HEK293 (cell line): ENCODE measurements around the gene PTPRR.

Source experiments
- CTCF ChIP-seq: fragments of 450-650 bp; formaldehyde crosslinking; IDR thresholded peaks from 2 replicates; pipeline ENCODE4 v1.5.1; 2016; ENCODE audit warnings: missing biosample characterization, missing genetic modification characterization
- INSM2 ChIP-seq: fragments of 450-650 bp; formaldehyde crosslinking; IDR thresholded peaks from 2 replicates; pipeline ENCODE4 v1.5.1; 2016; ENCODE audit warnings: missing biosample characterization, missing genetic modification characterization
- ZNF701 ChIP-seq: fragments of 450-650 bp; formaldehyde crosslinking; IDR thresholded peaks from 2 replicates; pipeline ENCODE4 v1.5.1; 2016; ENCODE audit warnings: missing biosample characterization, missing genetic modification characterization

GRCh38 chr12:70795608-70796007 lies 124.9 kb downstream of the PTPRR start:
- TF ChIP-seq CTCF (tag by site-specific recombination): no peak
- TF ChIP-seq ZNF701 (tag by site-specific recombination): no peak
- no peak for TF ChIP-seq INSM2 (tag by site-specific recombination)
